ENCODE measurements around the gene VAV1. TPM values are rescaled to one million over a fixed set of nuclear protein-coding genes. Genes with fewer than 3 reads are reported as not detected.

Gene VAV1
- total RNA-seq, 4 donors from 2014 or later, result 0.83 to 7.6 (median 3.6) TPM

DNA sequence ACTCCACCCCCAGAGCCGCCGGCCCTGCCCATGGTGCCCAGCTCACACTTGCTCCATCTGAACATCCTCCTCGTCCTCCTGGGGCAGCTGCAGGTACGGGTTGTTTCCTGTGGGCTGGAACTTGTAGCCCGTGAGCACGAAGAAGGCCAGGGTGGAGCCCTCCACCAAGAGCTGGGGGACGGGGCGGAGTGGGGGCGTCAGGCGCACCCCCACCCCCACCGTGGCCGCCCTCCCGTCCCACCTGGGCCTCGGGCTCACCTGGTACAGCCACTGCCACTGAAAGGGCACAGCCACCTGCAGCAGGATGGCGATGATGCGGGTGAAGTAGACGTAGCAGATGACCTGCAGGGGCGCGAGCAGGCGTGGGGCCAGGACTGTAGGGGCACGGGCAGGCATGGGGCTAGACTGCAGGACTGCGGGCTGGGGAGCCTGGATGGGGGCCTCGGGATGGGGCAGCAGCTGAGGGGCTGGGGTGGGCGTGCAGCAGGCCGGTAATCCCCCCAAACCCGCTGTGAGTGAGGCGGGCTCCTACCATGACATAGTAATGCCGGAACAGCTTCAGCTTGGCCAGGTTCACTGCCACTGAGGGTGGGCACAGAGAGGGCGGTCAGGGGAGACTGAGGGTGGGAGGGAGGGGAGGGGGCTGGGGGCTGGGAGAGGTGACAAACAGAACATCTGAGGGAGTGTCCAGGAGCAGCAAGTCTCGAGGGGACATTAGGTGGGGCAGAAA is 41.4 kb upstream of the VAV1 start:
- H3K36me3 ChIP-seq, result peaks cover 15 to 59% (median 19%) of the 10 kb centered on the region in 3 donors
- H3K4me1 ChIP-seq, result peaks cover 3 to 44% (median 8%) of the 10 kb centered on the region in 3 donors
- TF ChIP-seq POLR2A (IDR thresholded peaks at IDR 0.05), result no peak
- TF ChIP-seq, protein P1, sequence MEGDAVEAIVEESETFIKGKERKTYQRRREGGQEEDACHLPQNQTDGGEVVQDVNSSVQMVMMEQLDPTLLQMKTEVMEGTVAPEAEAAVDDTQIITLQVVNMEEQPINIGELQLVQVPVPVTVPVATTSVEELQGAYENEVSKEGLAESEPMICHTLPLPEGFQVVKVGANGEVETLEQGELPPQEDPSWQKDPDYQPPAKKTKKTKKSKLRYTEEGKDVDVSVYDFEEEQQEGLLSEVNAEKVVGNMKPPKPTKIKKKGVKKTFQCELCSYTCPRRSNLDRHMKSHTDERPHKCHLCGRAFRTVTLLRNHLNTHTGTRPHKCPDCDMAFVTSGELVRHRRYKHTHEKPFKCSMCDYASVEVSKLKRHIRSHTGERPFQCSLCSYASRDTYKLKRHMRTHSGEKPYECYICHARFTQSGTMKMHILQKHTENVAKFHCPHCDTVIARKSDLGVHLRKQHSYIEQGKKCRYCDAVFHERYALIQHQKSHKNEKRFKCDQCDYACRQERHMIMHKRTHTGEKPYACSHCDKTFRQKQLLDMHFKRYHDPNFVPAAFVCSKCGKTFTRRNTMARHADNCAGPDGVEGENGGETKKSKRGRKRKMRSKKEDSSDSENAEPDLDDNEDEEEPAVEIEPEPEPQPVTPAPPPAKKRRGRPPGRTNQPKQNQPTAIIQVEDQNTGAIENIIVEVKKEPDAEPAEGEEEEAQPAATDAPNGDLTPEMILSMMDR (IDR thresholded peaks at IDR 0.05), result no peak
- H3K27me3 ChIP-seq, result no peaks in the 10 kb centered on the region
- H3K9me3 ChIP-seq, result no peaks in the 10 kb centered on the region
- H3K27ac ChIP-seq, result peak overlapping the region in 1 of 4 donors; percentile 52
- 50 to 91% methylated on average over 1 to 3 of the region's 30 CpGs for WGBS, 2 donors
- intact Hi-C loops (cut with DNase I), result no loop called here
- H3K4me3 ChIP-seq, result peak overlapping the region in 1 of 4 donors; percentile 51
- DNase-seq, result no peak

DNA sequence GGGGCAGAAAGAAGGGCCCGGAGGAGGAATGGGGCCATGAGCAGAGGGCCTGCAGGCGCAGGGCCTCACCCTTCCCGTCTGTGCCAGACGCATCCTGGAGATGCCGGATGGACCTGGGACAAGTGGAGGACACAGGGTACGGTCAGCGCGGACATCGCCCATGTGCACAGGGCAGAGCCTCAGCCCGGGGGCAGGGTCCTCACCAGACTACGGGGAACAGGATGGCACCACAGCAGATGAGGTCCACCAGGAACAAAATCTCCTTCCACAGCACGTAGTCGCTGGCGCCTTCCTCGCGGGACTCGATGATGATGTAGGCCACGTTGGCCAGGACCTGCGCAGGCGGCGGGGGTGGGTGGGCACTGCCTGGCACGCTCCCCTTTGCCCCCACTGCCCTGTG is 40.7 kb upstream of the VAV1 start:
- no peak for DNase-seq
- intact Hi-C loops (cut with DNase I), result no loop called here
- Histone ChIP-seq H3K27ac (no peak overlapping the region), H3K36me3 (peaks cover 15 to 59% (median 19%) of the 10 kb centered on the region in 3 donors), H3K27me3 (no peaks in the 10 kb centered on the region), H3K4me1 (peaks cover 7 to 51% (median 9%) of the 10 kb centered on the region in 3 donors), H3K4me3 (no peak overlapping the region), H3K9me3 (no peaks in the 10 kb centered on the region)
- 75 to 85% methylated on average over 5 to 10 of the region's 22 CpGs for WGBS, 2 donors
- TF ChIP-seq, protein P1 (IDR thresholded peaks at IDR 0.05), result no peak
- TF ChIP-seq POLR2A (IDR thresholded peaks at IDR 0.05), result no peak

DNA sequence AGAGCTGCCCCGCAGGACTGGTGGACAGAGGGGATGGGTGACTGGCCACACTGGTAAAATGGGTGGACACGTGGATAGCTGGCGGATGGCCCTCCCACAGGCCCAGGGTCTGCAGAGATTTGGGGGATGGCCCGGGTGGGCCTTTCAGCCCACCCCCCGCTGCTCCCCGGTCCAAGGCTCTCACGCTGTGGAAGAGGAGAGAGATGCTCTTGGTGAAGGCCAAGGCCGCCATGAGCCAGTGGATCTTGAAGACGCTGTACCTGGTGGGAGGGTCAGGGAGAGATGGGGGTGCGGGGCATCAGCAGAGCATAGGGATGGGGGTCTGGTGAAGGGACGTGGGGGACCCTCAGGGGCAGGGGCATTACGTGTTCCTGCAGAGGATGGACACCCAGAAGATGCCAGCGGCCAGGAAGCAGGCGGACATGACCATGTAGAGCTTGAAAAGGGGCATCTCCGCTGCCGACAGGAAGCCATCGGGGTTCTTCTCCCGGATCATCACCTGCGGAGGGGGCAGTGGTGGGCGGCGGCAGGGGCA is 39.6 kb upstream of the VAV1 start:
- H3K27me3 ChIP-seq, result no peaks in the 10 kb centered on the region
- intact Hi-C loops (cut with DNase I), result no loop called here
- TF ChIP-seq POLR2A (IDR thresholded peaks at IDR 0.05), result no peak
- TF ChIP-seq, protein P1 (IDR thresholded peaks at IDR 0.05), result no peak
- H3K4me1 ChIP-seq, result peaks cover 7 to 55% (median 10%) of the 10 kb centered on the region in 3 donors
- DNase-seq, result no peak
- H3K36me3 ChIP-seq, result peaks cover 15 to 59% (median 19%) of the 10 kb centered on the region in 3 donors
- no peak overlapping the region for H3K4me3 ChIP-seq
- WGBS, 2 donors, result 85 to 94% methylated on average over 9 to 20 of the region's 21 CpGs
- no peak overlapping the region for H3K27ac ChIP-seq
- H3K9me3 ChIP-seq, result no peaks in the 10 kb centered on the region

DNA sequence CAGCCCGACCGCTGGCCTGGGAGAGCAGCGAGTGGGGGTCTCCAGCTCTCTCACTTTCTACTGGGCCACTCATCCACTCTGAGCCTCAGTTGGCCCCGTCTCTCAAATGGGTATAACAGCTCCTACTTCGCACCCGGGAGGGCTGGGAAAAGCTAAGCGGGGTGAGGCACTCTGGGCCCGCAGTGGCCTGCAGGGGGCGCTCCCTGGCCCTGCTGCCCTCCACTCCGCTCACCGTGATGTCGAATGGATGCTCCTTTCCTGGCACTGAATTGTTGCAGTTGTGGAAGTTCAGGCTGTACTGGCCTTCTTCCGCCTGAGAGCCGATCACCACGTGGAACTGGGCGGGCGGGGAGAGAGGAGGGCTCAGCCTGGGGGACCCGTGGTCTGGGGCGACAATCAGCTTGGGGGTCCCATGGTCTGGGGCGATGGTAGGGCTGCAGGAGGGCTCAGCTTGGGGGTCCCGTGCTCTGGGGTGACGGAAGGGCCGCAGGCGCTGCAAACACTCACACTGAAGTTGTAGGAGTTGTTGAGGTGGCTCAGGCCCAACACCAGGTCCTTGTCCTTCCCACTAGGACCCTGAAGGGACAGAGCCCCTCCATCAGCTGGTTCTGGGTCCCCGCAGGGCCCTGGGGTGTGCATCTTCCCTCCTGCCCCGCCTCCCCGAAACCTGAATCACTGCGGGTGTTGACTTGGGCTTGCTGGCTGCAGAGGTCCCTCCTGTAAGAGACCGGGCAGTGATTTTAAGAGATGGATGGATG is 39.0 kb upstream of the VAV1 start:
- DNase-seq, result no peak
- Histone ChIP-seq H3K4me3 (no peak overlapping the region), H3K27me3 (no peaks in the 10 kb centered on the region), H3K4me1 (peaks cover 14 to 57% (median 16%) of the 10 kb centered on the region in 3 donors), H3K36me3 (peaks cover 15 to 59% (median 19%) of the 10 kb centered on the region in 3 donors), H3K9me3 (no peaks in the 10 kb centered on the region), H3K27ac (no peak overlapping the region)
- WGBS, 2 donors, result 84 to 92% methylated on average over 12 to 15 of the region's 29 CpGs
- intact Hi-C loops (cut with DNase I), result no loop called here
- TF ChIP-seq POLR2A (IDR thresholded peaks at IDR 0.05), result no peak
- TF ChIP-seq, protein P1 (IDR thresholded peaks at IDR 0.05), result peak in 2 of 6 experiments; percentile 24 to 25

All from esophagus squamous epithelium (tissue), 5 donors.